Panc1 (cell line): Measurements from ENCODE around the gene BMP7. TPM values are rescaled to one million over a fixed set of nuclear protein-coding genes. Genes with fewer than 3 reads are reported as not detected.

ENCODE experiments used
- ATAC-seq: fragments of 200-7000 bp; cut with Tn5 transposase; 2 replicates; pipeline ENCODE4 v1.9.1; 2020; ENCODE audit warnings: mild to moderate bottlenecking, moderate library complexity
- BruUV-seq: library from RNA; stranded (reverse); fragments of 400-500 nt; replicated peaks from 2 replicates; lab custom pipeline; 2021; lab: Mats Ljungman, UMichigan
- CTCF ChIA-PET: fragments of 300-600 bp; sonication (Branson Sonifier 250); formaldehyde crosslinking; loops from one replicate; lab custom pipeline; 2022; ENCODE audit warnings: antibody characterized with exemption; lab: Charles Lee
- POLR2A ChIA-PET: fragments of 300-600 bp; sonication (Branson Sonifier 250); formaldehyde crosslinking; loops from one replicate; lab custom pipeline; 2022; ENCODE audit warnings: antibody characterized with exemption; lab: Charles Lee
- DNase-seq: peaks from one replicate; pipeline ENCODE4 v3.0.0-alpha.2; 2010; ENCODE audit warnings: low read depth, low spot score
- H3K27ac ChIP-seq: 2 replicates; pipeline ENCODE4 v1.5.1; 2011; ENCODE audit warnings: mild to moderate bottlenecking, low read length, inconsistent platforms
- H3K27me3 ChIP-seq: fragments of 200-500 bp; sonication (Bioruptor generic); 2 replicates; pipeline ENCODE4 v1.6.0; 2014; ENCODE audit warnings: low read length, inconsistent platforms; ENCODE audit not compliant: control insufficient read depth, insufficient read depth
- H3K36me3 ChIP-seq: fragments of 200-500 bp; sonication (Bioruptor generic); 2 replicates; pipeline ENCODE4 v1.5.1; 2014; ENCODE audit warnings: inconsistent platforms, mild to moderate bottlenecking, low read length, moderate library complexity; ENCODE audit not compliant: control insufficient read depth, insufficient read depth
- H3K4me1 ChIP-seq: 2 replicates; pipeline ENCODE4 v1.5.1; 2011; ENCODE audit warnings: inconsistent platforms, mild to moderate bottlenecking, low read length, moderate library complexity; ENCODE audit not compliant: control insufficient read depth, insufficient read depth
- H3K4me3 ChIP-seq, 2 experiments: 2 replicates each; pipeline ENCODE4 v1.5.1; 2011 to 2012; ENCODE audit warnings: low read depth in 2 of 2, low read length in 2 of 2, mild to moderate bottlenecking in 2 of 2, inconsistent platforms in 1 of 2, moderate library complexity in 1 of 2
- H3K9me3 ChIP-seq: fragments of 200-500 bp; sonication (Bioruptor generic); 2 replicates; pipeline ENCODE4 v1.5.1; 2014; ENCODE audit warnings: low read depth, mild to moderate bottlenecking, inconsistent platforms, low read length, moderate library complexity; ENCODE audit not compliant: control insufficient read depth, insufficient read depth
- CTCF ChIP-seq: fragments of 450-650 bp; IDR thresholded peaks from 2 replicates; pipeline ENCODE4 v1.5.1; 2017; ENCODE audit warnings: mild to moderate bottlenecking
- POLR2AphosphoS5 ChIP-seq: IDR thresholded peaks from 2 replicates; pipeline ENCODE4 v1.6.1; 2012; ENCODE audit warnings: mild to moderate bottlenecking, low read depth, low read length, moderate library complexity
- REST ChIP-seq, 2 experiments: IDR thresholded peaks; 2 replicates each; pipeline ENCODE4 v1.6.1; 2011 to 2012; ENCODE audit warnings: low read depth in 2 of 2, control low read depth in 1 of 2, low read length in 1 of 2, mild to moderate bottlenecking in 1 of 2, moderate library complexity in 1 of 2; ENCODE audit not compliant: insufficient read depth in 1 of 2
- SIN3A ChIP-seq: IDR thresholded peaks from 2 replicates; pipeline ENCODE4 v1.6.1; 2012; ENCODE audit warnings: low read depth, mild to moderate bottlenecking, low read length, moderate library complexity, borderline replicate concordance; ENCODE audit not compliant: insufficient read depth
- TCF7L2 ChIP-seq: IDR thresholded peaks from 2 replicates; pipeline ENCODE4 v1.6.1; 2011; ENCODE audit warnings: mild to moderate bottlenecking, low read depth, low read length, inconsistent platforms
- in situ Hi-C: cut with HindIII; loops from 2 replicates; pipeline ENCODE4 v1.10.0; 2016; ENCODE audit warnings: low sequenced_read_pairs, low pct_unique_long_range_greater_than_20kb
- intact Hi-C: fragments of 100-400 bp; cut with micrococcal nuclease; formaldehyde crosslinking; loops from one replicate; pipeline ENCODE4 v1.10.0; 2022; ENCODE audit not compliant: unreplicated experiment
- total RNA-seq: library from RNA; stranded (reverse); gene quantifications from one replicate; pipeline ENCODE4 v1.2.1, GENCODE V29; 2021; ENCODE audit not compliant: unreplicated experiment

Gene BMP7
- total RNA-seq, 1 experiment from 2014 or later: 11.5 TPM

GRCh38 chr20:57188056-57188455, 78.4 kb downstream of the BMP7 start:
- ATAC-seq (no peak), DNase-seq (no peak)
- Histone ChIP-seq H3K4me1 (no peaks in the 10 kb centered on the region), H3K4me3 (no peak overlapping the region), H3K9me3 (no peaks in the 10 kb centered on the region), H3K27ac (no peak overlapping the region), H3K27me3 (no peaks in the 10 kb centered on the region), H3K36me3 (no peaks in the 10 kb centered on the region)
- intact Hi-C loops: no loop called here
- in situ Hi-C loops: no loop called here
- TF ChIP-seq TCF7L2 (no peak), POLR2AphosphoS5 (no peak)
- POLR2A ChIA-PET: no interaction called here
- CTCF ChIA-PET: no interaction called here
- BruUV-seq: no TSS peak

GRCh38 chr20:57187068-57187634, 79.3 kb downstream of the BMP7 start:
- POLR2A ChIA-PET: interaction anchor here (0.7 kb wide), 1 partner anchor 48 kb away, joined by 14 read pairs; no protein-coding TSS in a partner anchor
- TF ChIP-seq SIN3A: no peak
- TF ChIP-seq POLR2AphosphoS5: no peak
- TF ChIP-seq TCF7L2: no peak
- TF ChIP-seq REST (IDR thresholded peaks at IDR 0.05; ENCODE audit: insufficient read depth in 1 of 2, low read depth in 2 of 2, low read length in 1 of 2): no peak
- TF ChIP-seq CTCF: no peak
- in situ Hi-C loops: no loop called here
- Histone ChIP-seq H3K4me3 (no peak overlapping the region), H3K4me1 (no peaks in the 10 kb centered on the region), H3K36me3 (no peaks in the 10 kb centered on the region), H3K27me3 (no peaks in the 10 kb centered on the region), H3K27ac (no peak overlapping the region), H3K9me3 (no peaks in the 10 kb centered on the region)
- BruUV-seq: no TSS peak
- intact Hi-C loops: no loop called here
- CTCF ChIA-PET: no interaction called here
- ATAC-seq: no peak
- DNase-seq: no peak

- ChIA-PET POLR2A (no interaction called here), CTCF (no interaction called here)
- Histone ChIP-seq H3K27ac (no peak overlapping the region), H3K27me3 (no peaks in the 10 kb centered on the region), H3K9me3 (no peaks in the 10 kb centered on the region), H3K36me3 (no peaks in the 10 kb centered on the region), H3K4me3 (no peak overlapping the region), H3K4me1 (no peaks in the 10 kb centered on the region)
- intact Hi-C loops (no loop called here), in situ Hi-C loops (no loop called here)
- TF ChIP-seq CTCF: no peak
- no peak for TF ChIP-seq POLR2AphosphoS5
- TF ChIP-seq REST (IDR thresholded peaks at IDR 0.05; ENCODE audit: insufficient read depth in 1 of 2, low read depth in 2 of 2, low read length in 1 of 2): no peak
- TF ChIP-seq SIN3A: no peak
- TF ChIP-seq TCF7L2: no peak
- ATAC-seq (no peak), DNase-seq (no peak)
- no TSS peak for BruUV-seq
Observed at GRCh38 chr20:57186192-57186591, 80.2 kb downstream of the BMP7 start.
